Measurements from ENCODE around the gene BABAM2.
"Not testable (repeated sequence)": the region's sequence is repeated elsewhere in the genome, so short reads cannot be mapped to it uniquely, and the experiment has no call there.

BABAM2 gene

DNA sequence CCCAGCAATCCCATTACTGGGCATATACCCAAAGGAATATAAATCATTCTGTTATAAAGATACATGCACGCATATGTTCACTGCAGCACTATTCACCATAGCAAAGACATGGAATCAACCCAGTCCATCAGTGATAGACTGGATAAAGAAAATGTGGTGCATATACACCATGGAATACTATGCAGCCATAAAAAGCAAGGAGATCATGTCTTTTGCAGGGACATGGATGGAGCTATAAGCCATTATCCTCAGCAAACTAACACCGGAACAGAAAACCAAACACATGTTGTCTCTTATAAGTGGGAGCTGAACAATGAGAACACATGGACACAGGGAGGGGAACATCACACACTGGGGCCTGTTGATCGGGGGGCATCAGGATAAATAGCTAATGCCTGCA, 441.3 kb downstream of the BABAM2 start:
- DNase-seq (ENCODE audit: low spot score) = not testable (repeated sequence)

DNA sequence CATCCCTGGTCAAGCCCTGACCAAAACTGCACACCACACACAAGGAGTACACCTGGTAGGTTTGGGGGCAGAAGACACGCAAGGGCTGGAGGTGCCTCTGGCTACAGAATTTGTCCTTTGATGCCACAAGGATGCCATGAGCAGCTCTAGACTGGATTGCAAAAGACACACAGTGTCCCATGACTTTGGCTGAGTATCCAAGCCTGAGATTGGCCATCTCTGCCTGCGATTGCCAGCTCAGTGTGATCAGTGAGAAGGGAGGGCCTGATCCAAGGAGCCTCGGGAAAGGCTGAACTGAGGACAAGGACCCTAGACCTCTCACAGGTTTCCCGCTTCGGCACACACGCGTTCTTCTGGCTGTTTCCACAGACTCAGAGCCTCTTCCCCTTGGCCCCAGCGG, 442.2 kb downstream of the BABAM2 start:
- no peak for DNase-seq (ENCODE audit: low spot score)

DNA sequence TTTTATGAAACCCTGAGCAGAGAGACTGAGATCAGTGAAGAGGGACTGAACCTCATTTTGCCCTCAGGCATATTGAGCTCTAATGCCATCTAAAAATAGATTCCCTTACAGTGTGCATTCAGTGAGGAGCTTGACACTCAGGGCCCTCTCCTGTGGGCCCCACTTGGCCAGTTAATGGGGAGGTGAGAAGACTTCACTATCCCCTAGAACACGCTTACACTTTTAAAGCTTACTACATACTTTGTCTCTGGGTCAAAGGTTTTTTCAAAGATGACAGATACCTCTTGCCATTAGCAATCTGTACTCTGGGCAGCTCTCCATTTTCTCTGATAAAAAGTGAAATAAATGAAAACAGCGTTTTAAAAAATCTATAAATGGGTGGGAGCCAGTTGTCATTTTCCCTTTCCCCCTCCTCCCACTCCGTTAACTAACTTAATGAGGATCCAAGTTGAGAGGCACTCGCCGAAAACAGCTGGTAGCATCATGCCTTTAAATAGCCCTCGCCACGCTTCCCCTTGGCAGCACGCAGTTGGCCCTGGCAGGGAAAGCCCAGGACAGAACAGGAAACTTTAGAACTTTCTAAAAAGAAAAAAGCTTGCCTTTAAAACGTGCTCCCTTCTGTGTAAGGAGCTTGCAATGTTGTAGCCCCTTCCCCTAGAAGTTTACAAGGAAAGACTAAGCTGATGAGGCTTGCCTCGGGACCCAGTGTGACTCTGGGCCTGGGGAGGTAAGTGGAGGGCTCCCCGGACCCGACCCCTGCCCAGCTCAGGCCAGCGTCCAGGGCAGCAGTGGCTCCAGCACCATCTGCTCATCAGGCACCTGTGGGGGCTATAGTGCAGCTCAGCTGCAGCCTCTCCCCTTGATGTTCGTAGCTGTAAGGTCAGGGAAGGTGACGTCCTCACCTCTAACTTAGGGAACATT, 443.3 kb downstream of the BABAM2 start:
- DNase-seq (ENCODE audit: low spot score) = no peak

DNA sequence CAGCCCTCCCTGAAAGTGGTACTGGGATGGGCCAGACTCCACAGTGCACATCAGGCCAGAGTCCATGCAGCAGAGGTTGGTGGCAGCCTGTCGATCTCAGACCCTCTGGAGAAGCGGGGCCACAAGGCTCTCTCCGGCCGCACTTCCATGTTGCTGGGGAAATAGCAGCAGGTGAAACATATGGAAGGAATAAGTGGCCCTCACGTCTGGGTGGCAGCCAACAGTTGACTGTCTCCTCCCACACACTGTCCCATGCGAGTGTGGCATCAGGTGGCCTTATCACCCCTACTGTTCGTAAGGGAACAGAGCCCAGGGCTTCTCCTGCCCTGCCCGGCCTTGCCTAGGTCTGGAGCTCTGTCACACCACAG, 444.0 kb downstream of the BABAM2 start:
- no peak for DNase-seq (ENCODE audit: low spot score)

DNA sequence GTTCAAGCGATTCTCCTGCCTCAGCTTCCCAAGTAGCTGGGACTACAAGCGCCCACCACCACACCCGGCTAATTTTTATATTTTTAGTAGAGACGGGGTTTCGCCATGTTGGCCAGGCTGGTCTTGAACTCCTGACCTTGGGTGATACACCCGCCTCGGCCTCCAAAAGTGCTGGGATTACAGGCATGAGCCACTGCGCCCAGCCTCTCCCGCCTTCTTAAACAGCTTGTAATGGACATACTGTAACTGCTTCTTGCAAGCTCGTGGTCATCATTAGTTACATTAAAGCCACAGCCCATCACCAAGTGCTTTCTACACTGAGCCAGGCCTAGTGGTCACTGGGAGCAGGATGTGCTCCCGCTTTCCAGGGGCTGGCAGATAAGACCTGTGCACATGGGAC, 444.7 kb downstream of the BABAM2 start:
- DNase-seq (ENCODE audit: low spot score) = not testable (repeated sequence)

DNA sequence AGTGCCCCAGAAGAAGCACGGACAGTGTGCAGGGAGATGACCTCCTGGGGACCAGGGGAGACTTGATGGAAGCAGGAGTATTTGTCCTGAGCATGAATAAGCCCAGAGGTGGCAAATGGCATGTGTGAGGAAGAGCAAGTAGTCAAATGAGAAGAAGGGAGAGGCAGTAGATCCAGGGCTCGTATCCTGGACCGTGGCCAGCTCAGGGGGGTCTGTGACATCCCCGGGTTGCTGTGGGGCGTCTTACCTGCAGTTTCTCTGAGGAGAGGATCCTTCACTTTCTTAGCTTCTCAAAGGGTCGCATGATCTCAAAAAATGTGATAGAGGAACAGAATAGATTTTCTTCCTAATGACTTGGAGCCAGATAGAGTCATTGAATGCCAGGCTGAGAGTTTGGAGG, 445.1 kb downstream of the BABAM2 start:
- DNase-seq (ENCODE audit: low spot score) = no peak

DNA sequence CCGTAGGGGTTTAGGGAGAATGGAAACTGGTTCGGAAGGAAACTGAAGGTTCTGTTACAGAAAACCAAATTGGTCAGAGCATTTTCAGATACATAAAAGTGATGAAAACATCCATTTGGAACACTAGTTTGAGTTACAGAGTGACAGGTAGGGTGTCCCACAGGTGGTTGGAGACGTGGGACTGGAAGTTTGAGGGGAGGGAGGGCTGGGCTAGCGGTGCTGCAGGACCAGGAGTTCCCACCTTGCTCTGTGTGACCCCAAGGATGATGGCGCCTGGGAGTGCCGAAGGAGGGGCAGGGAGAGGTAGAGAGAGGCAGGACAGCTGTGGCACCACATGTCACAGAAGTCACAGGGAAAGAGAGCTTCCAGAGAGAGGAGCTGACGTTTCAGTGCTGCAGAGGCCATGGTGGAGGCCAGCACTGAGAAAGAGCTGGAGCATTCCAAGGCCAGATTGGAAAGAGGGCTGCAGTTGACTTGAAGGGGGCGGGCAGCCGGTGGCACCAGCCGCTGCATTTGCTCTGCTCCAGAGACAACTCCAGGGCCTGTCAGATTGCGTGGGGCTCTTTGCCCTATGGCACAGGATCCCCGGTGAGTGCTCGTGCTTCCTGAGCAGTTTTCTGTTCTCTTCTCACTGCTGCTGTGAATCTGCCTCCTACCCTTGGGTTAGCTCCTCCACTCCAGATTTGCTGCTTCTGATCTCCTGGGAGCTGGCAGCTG, 445.9 kb downstream of the BABAM2 start:
- no peak for DNase-seq (ENCODE audit: low spot score)

DNA sequence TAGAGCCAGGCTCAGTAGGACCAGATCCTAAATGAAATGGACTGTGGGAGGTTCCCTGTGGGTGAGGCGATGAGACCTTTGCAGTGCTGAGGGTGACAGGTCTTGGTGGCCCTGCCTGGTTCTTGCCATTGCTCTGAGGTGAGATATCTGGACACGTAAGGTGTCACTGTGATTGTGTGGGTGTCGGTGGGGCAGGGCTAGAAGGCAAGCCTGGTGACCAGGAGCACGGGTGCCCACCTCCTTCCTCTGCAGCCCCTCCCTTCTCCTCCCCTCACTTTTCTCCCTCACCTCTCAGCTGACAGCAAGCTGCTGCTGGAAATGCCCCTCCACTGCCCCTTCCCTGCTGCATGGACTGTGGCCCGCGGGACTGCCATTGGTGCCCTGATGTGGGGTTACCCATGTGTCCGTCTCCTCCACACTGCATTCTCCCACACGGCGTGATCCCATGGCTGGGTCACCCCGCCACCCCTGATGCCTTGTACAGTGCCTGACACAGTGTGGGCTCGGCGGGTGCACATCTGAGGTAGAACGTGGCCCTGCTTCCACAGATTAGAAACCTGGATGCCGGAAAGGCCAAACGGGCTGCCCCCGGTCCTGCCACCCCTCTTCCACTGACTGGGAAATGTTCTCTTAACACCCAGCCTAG, 446.6 kb downstream of the BABAM2 start:
- no peak for DNase-seq (ENCODE audit: low spot score)

DNA sequence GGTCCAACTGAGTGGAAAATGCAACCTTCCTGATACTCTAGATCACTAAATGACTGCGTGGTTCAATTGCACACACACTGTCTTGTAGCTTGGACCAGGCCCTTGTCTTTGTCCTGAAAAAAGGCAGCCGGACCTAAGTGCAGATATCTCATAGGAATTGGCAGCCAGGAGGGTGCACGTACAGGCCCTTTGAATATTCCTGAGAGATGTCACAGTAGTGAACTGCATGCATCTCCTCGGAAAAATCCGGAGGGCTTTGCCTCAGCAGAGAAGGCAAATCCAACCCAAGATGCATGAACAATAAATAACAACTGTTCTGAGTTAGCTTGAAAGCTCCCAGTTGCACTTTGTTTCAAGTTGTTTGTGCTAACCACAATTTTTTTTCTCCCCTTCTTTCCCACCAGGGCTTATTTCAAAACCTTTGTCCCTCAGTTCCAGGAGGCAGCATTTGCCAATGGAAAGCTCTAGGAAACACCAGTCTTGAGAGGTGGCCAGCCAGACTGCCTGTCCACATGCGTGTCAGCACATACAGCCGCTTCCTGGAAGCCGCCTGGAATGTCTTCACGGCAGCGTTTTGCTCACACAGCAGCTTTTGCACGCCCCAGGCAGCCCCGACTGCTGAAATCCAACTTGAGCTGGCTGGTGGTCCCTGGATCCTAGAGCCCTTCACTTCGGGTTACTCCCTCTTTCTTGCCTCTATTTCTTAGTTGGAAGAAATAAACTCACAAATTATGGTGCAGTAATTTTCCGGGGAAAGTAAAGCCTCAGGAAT, 447.7 kb downstream of the BABAM2 start:
- peak; percentile 83 for DNase-seq (ENCODE audit: low spot score)

DNA sequence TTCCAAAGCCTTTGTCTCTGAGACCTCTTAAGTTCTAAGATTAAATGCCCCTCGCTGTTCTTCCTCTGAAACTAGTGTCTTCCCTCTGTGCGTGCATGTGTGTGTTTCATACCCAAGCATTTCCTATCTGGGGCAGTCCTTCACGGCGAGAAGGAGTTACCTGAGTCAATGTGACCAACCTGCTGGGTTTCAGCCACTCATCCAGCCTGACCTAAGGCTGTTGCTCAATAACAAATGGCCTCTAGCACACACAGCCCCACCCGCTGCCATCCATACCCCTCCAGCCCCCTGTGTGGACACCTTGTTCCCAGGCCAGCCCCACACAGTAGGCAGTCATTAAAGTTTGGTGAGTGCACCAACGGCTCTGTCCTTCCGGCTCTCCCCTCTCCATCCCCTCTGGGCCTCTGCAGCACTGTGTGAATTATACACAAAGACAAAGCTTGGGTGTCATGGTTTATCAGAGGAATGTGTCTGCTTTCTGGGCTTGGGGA, 448.3 kb downstream of the BABAM2 start:
- no peak for DNase-seq (ENCODE audit: low spot score)

DNA sequence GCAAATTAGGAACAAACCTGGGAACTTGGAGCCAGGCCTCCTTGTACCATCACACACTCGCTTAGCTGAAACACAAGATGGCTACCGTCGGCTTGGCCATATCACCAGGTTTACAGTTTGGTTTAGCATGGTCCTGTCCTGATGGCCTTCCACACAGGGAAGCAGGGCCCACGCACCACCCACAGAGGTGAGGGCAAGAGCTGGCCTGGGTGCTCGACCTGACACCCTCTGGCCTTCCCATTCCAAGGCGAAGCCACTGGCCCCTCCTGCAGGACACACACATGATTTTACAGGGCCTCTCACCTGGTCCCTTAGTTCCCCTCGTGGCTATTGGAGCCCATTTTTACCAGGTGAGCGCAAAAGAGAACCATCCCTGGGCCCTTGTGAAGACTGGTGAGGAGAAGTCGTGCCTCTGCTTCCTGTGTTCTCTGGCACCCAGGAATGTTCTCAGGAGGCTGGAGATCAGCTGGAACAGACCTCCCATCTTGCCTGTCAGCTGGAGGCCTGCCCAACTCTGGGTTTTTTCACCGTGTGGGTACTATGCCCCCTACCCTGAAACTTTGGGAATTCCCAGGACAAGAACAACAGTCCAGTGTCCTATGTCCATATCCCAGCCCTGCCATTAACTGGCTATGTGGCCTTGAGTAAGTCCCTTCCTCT, 449.1 kb downstream of the BABAM2 start:
- DNase-seq (ENCODE audit: low spot score) = no peak

DNA sequence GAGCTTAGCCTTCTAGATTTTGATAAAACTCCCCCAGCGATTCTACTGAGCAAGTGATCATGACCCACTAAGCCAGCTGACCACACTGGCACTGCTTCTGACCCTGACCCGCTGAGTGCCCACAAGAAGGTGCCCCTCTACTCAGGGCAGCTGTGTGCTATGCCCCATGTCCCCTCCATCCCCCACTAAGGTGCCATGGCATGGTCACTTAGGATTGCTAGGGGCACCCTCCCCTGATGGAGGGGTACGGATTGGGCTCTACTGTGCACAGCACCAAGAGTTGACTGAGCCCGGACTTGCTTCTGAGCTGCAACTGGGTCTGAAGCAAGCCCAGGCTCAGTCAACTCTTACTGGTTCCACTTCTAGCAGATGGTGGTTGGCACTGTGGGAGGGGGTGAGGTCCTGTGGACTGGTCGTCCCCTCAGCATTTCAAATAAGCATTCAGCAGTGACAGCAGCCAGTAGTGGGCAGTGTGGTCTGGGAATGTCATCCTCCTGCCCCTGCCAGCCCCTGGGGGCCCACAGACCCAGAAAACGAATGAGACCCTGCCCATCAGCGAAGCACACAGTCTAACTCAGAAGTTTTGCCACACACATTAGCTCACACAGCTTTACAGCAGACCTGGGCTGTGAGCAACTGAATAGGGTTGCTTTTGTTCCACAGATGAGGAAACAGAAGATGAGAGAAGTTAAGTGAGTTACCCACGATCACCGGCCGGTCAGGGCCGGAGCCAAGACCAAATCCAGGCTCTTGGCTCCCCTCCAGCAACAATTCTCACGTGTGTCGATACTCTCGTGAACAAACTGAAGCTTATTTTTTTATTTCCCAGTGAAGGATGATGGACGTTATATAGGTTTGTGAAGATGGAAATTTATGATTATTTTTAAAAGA, 450.0 kb downstream of the BABAM2 start:
- DNase-seq (ENCODE audit: low spot score) = no peak

DNA sequence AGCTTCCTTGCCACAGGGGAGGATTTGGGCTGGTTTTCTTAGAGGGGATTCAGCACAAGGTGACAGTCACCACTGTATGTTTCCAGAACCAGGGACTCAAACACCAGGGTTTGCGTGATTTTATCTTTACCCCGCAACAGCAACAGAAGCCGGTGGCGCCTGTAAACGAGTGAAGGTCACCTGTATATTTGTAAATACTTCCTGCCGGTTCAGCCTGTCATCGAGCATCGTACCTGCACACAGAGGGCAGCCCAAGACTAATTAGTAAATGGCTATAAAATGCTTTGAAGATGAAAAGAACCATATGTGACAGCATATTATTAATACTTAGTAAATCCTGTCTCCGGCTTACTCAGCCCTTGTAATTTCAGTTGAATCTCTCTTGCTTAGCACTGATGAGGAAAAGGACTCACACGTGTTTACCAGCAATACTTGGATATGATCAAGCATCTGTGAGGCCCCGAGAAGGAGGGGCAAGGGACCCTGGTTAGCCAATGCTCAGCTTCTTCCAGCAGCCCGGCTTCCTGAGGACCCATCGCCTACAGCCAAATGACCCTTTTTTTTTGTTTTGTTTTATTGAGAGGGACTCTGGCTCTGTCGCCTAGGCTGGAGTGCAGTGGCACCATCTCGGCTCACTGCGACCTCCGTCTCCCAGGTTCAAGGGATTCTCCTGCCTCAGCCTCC, 450.8 kb downstream of the BABAM2 start:
- DNase-seq (ENCODE audit: low spot score) = no peak

DNA sequence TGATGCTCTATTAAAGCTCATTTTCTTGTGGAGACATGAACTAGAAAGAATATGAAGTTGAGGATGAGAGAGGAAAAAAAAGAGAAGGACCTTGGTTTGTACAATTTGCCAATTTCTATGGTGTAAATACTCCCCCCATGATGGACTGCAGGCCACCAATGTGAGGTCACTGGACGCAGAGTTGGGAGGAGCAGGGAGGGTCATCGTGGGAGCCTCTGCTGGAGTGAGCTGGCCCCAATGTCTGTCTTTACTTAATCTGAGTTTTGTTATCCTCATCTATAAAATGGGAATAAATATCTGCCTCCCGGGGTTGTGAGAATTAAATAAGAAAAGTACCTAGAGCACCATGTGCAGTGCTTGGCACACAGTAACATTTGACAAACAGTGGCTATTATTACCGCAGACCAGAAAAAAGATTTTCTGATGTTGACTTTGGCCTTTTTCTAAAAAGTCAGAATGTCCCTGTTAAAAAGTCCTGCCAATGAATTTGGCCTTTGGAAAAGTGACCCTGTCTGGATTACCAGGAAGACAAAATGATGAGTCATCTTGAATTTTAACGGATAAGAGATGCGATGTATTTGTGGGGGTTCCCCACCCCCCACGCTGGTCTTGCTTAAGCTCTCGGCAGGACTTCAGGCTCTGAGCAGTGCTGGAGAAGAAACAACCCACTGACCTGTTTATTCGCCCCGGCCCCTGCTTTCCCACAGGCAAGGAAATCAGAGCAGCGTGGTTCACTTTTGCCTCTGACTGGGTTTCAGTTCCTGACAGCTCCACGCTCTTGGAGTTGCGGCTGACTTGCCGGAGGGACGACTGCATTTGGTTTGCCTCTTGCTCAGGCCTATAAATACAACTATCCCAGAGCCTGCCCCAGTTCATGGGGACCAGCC, 451.8 kb downstream of the BABAM2 start:
- no peak for DNase-seq (ENCODE audit: low spot score)

DNA sequence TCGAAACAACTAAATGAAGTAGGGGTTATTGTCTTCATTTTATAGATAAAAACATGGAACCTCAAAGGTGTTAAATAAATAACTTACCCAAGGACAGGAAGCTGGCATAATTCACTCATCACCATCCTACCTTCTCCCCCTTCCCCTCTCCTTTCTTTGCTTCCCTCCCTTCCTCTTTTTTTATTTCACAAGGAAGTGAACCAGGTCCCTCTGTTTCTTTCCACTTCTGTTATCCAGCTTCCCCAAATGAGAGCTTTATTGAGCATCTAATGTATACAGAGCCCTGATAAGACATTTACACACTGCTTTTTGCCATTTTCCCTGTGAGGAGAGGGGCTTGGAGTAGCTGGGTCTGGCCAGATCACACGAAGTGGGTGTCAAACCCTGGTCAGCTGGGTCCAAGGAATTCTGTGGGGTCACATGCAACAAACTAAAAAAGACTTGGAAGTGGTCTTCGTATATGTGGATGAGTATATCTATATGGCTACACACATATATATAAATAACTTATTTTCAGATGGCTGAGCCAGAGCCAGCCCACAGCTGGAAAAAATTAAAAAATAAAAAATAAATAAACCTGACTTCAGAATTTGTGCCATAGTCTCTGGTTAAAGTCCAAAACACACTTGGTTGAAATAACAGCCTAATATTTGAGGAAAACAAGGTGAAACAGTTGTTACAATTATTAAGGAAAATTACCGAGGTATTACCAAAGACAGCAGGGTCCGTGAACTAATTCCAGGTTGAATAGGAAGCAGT, 452.8 kb downstream of the BABAM2 start:
- no peak for DNase-seq (ENCODE audit: low spot score)

DNA sequence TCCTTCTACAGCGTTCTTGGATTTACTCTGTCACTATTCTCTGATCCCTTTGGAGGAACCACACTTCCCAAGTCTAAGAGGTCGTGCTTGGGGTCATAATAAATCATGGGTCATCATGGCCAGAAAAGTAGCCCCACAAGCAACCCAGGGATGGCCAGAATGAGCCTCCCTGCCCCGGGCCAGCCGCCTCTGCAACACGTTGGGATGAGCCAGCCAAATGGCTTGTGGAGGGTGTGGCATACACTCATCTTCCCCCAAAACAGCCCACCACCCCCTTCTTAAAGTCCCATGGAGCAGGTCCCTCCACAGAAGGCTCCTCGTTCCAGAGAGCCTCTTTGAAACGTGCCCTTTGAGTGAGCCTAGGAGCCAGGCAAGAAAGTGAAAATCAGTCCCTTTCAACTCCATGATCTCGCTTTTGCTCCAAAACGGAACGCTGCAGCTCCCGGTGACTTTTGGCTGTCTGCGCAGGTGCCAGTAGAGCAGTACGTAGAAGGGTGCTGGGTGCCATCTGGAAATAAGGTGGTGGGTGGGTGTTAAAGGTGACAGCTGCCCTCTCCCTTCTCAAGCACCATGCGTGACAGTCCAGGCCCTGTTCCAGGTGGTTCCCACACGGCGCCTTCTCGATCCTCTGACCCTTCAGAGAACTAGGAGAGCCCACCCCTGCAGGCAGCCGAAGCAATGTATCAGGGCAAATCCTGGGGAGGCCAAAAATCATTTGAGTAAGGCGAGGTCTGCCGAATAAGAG, 453.6 kb downstream of the BABAM2 start:
- no peak for DNase-seq (ENCODE audit: low spot score)

DNA sequence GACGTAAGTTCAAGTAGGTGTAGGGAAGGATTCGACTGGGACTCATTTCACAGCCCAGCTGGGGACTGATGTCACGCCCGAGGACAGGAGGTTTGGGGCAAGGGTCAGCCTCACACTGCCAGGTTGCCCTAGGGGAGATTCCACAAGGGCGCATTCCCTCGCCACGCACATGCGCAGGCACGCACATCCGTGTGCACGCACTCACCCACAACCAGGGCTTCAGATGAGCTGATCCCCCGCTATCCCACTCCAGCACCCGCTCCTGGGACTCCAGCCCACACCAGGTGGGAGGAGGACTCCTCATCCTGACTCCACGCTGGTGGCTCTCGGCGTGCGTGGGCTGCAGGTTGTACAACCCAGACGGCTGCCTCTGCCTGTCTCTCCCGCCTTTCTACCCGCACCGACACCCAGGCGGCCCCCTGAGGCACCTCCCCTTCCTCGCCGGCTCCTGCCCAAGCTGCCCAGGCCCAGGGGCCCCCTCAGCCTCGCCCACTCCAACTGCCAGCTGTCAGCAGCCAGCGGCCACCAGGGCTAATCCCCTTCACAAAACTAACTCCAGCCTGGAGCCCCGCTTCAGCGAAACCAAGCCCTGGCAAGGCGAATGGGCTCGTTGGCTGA, 454.3 kb downstream of the BABAM2 start:
- DNase-seq (ENCODE audit: low spot score) = no peak
